ENCODE data around the gene SLC25A47. TPM values are rescaled to one million over a fixed set of nuclear protein-coding genes. Genes with fewer than 3 reads are reported as not detected.

Gene SLC25A47
- total and polyA plus RNA-seq, 9 of the 15 experiments (the other 6 are each of a cell fraction or from before 2014, with no cell fraction given) = 0.09 to 0.23 (median 0.22) TPM; not detected in 6

DNA sequence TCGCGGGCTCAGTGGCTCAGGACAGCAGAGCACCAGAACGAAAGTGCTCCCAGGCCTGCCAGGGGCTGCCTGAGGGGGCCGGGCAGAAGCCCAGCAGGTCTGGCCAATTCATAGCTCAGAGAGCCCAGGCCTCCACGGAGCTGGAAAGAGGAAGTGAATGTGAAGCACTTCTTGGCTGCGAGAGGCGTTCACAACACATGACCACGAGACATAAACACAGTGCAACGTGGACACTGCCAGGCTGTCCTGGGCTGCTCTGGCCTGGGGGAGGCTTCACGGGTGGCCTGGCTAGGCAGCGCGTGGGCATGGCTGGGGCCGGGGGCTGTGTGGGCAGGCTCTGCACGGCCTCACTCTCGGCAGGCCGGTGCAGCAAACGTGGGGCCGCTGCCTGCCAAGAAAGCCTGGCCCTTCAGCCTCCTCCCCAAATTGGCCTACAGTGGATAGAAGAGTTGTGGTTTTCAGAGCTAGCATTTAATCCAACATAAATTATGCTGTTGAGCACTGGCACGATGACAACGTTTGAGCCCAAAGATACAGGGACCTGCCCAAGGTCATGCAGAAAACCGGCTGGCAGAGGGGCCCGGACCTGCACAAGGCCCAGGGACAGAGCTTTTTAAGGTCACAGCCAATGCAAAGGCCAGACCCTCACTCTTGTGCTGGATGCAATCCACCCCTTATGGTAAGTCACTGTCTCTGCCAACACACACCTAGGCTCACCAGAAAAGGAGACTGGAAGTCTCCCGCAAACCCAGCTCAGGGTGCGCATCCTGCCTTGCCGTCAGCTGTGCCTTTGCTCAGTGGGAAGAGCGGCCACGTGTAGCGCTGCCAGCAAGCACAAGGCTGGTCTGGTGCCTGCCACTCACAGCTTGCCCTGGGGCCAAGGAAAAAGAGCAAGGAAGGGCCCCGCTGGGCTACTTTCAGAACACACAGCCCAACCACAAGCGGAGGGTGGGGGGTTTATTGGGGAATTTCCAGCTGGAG, 25.5 kb upstream of the SLC25A47 start (continued):
- TF ChIP-seq, protein P1, sequence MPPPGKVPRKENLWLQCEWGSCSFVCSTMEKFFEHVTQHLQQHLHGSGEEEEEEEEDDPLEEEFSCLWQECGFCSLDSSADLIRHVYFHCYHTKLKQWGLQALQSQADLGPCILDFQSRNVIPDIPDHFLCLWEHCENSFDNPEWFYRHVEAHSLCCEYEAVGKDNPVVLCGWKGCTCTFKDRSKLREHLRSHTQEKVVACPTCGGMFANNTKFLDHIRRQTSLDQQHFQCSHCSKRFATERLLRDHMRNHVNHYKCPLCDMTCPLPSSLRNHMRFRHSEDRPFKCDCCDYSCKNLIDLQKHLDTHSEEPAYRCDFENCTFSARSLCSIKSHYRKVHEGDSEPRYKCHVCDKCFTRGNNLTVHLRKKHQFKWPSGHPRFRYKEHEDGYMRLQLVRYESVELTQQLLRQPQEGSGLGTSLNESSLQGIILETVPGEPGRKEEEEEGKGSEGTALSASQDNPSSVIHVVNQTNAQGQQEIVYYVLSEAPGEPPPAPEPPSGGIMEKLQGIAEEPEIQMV (tag; conservative IDR thresholded peaks at IDR 0.05; ENCODE audit: low read depth) = no peak
- no peak for TF ChIP-seq HDAC2 (IDR thresholded peaks at IDR 0.05)
- no peak for TF ChIP-seq ZC3H4 (CRISPR knock-in tag; IDR thresholded peaks at IDR 0.05; ENCODE audit: borderline replicate concordance)
- TF ChIP-seq SPI1 (IDR thresholded peaks at IDR 0.05; ENCODE audit: borderline replicate concordance, low read depth, low read length) = peak; percentile 99
- no peak for TF ChIP-seq MYBL2 (IDR thresholded peaks at IDR 0.05; ENCODE audit: low read depth)
- TF ChIP-seq MYBL2 (CRISPR knock-in tag; IDR thresholded peaks at IDR 0.05; ENCODE audit: borderline replicate concordance) = no peak
- TF ChIP-seq, protein P2, sequence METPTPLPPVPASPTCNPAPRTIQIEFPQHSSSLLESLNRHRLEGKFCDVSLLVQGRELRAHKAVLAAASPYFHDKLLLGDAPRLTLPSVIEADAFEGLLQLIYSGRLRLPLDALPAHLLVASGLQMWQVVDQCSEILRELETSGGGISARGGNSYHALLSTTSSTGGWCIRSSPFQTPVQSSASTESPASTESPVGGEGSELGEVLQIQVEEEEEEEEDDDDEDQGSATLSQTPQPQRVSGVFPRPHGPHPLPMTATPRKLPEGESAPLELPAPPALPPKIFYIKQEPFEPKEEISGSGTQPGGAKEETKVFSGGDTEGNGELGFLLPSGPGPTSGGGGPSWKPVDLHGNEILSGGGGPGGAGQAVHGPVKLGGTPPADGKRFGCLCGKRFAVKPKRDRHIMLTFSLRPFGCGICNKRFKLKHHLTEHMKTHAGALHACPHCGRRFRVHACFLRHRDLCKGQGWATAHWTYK (CRISPR knock-in tag; IDR thresholded peaks at IDR 0.05) = 0 out of 2 replicates have a peak, but pooled peaks have one; percentile 42
- no peak for TF ChIP-seq TEAD1 (CRISPR knock-in tag; IDR thresholded peaks at IDR 0.05)
- no peak for TF ChIP-seq HDAC6 (IDR thresholded peaks at IDR 0.05; ENCODE audit: low read depth, low read length)
- no peak for TF ChIP-seq ZNF717 (CRISPR knock-in tag; IDR thresholded peaks at IDR 0.05)
- TF ChIP-seq, protein P3, sequence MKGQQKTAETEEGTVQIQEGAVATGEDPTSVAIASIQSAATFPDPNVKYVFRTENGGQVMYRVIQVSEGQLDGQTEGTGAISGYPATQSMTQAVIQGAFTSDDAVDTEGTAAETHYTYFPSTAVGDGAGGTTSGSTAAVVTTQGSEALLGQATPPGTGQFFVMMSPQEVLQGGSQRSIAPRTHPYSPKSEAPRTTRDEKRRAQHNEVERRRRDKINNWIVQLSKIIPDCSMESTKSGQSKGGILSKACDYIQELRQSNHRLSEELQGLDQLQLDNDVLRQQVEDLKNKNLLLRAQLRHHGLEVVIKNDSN (CRISPR knock-in tag; IDR thresholded peaks at IDR 0.05) = peak; percentile 48
- TF ChIP-seq RBM17 (IDR thresholded peaks at IDR 0.05; ENCODE audit: borderline replicate concordance, low read depth, low read length) = no peak
- TF ChIP-seq ZNF561 (CRISPR knock-in tag; conservative IDR thresholded peaks at IDR 0.05) = no peak
- no peak for TF ChIP-seq MTF1 (CRISPR knock-in tag; IDR thresholded peaks at IDR 0.05; ENCODE audit: borderline replicate concordance)
- TF ChIP-seq GATAD2A (IDR thresholded peaks at IDR 0.05) = no peak
- no peak for TF ChIP-seq SMARCA4 (IDR thresholded peaks at IDR 0.05)
- no peak for TF ChIP-seq HIVEP1 (CRISPR knock-in tag; IDR thresholded peaks at IDR 0.05)
- peak; percentile 61 for TF ChIP-seq L3MBTL2 (IDR thresholded peaks at IDR 0.05)
- no peak for TF ChIP-seq ETV1 (tag; conservative IDR thresholded peaks at IDR 0.05; ENCODE audit: low read depth)
- no peak for TF ChIP-seq MYNN (IDR thresholded peaks at IDR 0.05)
- no peak for TF ChIP-seq MYNN (CRISPR knock-in tag; IDR thresholded peaks at IDR 0.05)
- TF ChIP-seq, protein P4, sequence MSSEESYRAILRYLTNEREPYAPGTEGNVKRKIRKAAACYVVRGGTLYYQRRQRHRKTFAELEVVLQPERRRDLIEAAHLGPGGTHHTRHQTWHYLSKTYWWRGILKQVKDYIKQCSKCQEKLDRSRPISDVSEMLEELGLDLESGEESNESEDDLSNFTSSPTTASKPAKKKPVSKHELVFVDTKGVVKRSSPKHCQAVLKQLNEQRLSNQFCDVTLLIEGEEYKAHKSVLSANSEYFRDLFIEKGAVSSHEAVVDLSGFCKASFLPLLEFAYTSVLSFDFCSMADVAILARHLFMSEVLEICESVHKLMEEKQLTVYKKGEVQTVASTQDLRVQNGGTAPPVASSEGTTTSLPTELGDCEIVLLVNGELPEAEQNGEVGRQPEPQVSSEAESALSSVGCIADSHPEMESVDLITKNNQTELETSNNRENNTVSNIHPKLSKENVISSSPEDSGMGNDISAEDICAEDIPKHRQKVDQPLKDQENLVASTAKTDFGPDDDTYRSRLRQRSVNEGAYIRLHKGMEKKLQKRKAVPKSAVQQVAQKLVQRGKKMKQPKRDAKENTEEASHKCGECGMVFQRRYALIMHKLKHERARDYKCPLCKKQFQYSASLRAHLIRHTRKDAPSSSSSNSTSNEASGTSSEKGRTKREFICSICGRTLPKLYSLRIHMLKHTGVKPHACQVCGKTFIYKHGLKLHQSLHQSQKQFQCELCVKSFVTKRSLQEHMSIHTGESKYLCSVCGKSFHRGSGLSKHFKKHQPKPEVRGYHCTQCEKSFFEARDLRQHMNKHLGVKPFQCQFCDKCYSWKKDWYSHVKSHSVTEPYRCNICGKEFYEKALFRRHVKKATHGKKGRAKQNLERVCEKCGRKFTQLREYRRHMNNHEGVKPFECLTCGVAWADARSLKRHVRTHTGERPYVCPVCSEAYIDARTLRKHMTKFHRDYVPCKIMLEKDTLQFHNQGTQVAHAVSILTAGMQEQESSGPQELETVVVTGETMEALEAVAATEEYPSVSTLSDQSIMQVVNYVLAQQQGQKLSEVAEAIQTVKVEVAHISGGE (CRISPR knock-in tag; IDR thresholded peaks at IDR 0.05) = no peak

All from K562 (cell line).